ENCODE data around the gene RAD51. TPM values are rescaled to one million over a fixed set of nuclear protein-coding genes. Genes with fewer than 3 reads are reported as not detected.
A peak's percentile ranks its signal among the peaks of the same experiment; 100 is the strongest.

Gene RAD51
- total and polyA plus RNA-seq, 9 donors: 3.6 to 13.3 (median 10.0) TPM

DNA sequence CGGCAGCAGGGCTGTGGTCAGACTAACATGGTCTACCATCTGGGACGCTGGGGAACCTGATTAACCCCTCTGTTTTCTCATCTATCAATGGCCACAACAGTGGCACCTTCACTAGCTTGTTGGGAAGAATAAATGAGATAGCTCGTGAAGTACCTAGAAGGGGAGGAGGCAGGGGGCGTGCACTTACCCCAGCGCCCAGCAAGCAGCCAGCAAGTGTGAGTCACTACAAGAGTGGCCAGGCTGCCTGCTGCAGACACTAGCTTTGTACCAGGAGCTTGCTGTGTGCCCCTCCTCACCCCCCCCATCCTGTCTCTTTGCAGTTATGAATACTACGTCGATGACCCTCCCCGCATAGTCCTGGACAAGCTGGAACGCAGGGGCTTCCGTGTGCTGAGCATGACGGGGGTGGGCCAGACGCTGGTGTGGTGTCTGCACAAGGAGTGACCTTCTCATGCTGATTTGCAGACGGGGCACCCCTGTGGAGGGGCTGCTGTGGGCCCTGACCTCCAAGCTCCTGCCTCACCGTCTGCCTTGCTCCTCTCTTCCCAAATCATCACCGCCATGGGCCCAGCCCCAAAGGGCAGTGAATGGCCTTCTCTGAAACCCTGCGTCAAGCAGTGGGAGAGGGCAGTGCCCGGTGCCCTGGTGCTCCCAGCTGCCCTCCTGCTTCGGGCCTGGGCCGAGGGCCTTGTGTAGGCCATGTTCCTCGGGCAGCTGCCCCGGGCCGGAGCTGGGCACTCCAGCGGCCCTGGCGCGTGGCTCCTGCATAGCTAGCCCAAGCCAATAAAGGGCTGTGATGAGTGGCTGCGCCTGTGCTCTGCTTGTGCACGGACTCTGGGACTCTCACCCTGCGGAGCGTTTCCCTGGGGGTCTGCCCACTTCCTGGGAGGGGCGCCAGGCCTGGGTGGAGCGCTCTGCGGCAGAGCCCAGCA, 72.2 kb downstream of the RAD51 start:
- no peaks in the 10 kb centered on the region for H3K27me3 ChIP-seq (ENCODE audit: control insufficient read depth, insufficient read depth, low read length)
- H3K9me3 ChIP-seq (replicated peaks; ENCODE audit: control insufficient read depth, low read depth, low read length): no peaks in the 10 kb centered on the region
- DNase-seq: no peak
- H3K4me1 ChIP-seq (ENCODE audit: control insufficient read depth, insufficient read depth, low read length): peaks cover 57% of the 10 kb centered on the region
- H3K4me3 ChIP-seq (ENCODE audit: low read length): no peak overlapping the region
- peaks cover 18% of the 10 kb centered on the region for H3K36me3 ChIP-seq (ENCODE audit: control insufficient read depth, insufficient read depth, low read length)
- WGBS (ENCODE audit: insufficient coverage): 92% methylated on average over 22 of the region's 32 CpGs
- no peak overlapping the region for H3K27ac ChIP-seq (ENCODE audit: low read length)

DNA sequence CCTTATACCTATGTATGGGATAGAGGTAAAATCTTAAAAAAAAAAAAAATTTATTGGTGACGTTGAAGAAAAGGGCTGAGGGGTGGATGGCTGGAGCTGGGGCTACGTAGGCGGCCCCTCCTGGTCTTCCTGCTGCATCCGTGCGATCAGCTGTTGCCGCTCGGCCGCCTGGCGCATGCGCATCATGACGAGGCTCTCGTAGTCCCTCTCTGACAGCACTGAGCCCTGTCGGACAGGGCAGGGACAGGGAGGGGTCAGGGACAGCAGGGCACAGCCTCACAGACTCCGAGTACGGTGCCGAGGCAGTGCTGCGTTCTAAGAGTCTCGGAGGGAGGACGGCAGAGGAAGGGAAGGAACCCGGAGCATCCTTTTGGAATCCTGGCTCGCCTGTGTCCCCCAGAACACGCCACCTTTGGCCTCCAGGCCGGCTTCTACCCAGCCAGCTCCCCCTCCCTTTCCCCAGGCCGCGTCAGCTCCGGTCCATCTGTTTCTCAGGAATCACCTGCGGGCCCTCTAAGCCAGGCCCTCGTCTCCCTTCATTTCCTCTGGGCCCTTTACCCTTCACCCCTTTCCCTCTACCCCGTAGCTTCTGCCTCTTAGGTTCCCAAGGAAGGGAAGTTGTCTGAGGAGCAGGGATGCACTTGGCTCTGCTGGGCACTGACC, 73.0 kb downstream of the RAD51 start:
- peaks cover 24% of the 10 kb centered on the region for H3K36me3 ChIP-seq (ENCODE audit: control insufficient read depth, insufficient read depth, low read length)
- no peaks in the 10 kb centered on the region for H3K9me3 ChIP-seq (replicated peaks; ENCODE audit: control insufficient read depth, low read depth, low read length)
- no peaks in the 10 kb centered on the region for H3K27me3 ChIP-seq (ENCODE audit: control insufficient read depth, insufficient read depth, low read length)
- 90% methylated on average over 23 of the region's 29 CpGs for WGBS (ENCODE audit: insufficient coverage)
- peaks cover 52% of the 10 kb centered on the region for H3K4me1 ChIP-seq (ENCODE audit: control insufficient read depth, insufficient read depth, low read length)
- no peak overlapping the region for H3K27ac ChIP-seq (ENCODE audit: low read length)
- H3K4me3 ChIP-seq (ENCODE audit: low read length): no peak overlapping the region
- no peak for DNase-seq

DNA sequence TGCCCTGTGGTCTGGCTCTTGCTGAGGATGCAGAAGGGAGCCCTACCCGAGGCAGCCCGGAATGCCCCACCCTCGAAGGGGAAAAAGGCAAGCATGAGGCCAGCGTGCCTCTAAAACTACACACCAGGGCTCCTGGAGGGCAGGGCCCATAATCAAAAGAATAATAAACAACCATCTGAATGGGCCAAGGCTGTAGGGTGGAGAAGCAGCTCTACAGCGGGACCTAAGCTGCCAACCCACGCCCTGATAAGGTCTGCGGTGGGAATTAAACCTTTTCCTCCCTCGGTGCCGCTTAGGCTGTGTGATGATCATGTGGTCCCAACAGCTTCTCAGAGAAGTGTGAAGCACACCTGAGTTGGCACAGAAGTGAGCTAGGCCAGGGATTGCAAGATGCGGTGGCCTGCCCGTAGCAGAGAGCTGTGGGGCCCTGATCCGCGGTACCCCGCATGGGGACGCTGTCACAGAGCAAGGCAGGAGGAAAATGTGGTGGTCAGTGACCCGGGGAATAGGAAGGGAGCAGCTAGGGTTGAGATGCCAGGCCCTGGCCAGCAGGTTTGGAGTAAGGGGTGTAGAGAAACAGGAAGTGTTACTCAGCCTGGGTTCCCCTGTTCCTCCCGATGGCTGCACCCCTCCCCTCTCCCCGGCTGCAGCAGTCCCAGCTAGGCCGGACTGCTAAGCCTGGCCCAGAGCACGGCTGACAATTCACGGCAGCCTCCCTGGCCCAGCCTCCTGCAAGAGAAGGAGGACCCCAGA, 73.7 kb downstream of the RAD51 start:
- peaks cover 31% of the 10 kb centered on the region for H3K36me3 ChIP-seq (ENCODE audit: control insufficient read depth, insufficient read depth, low read length)
- H3K4me1 ChIP-seq (ENCODE audit: control insufficient read depth, insufficient read depth, low read length): peaks cover 45% of the 10 kb centered on the region
- 72% methylated on average over 20 of the region's 21 CpGs for WGBS (ENCODE audit: insufficient coverage)
- H3K4me3 ChIP-seq (ENCODE audit: low read length): no peak overlapping the region
- H3K27me3 ChIP-seq (ENCODE audit: control insufficient read depth, insufficient read depth, low read length): no peaks in the 10 kb centered on the region
- no peaks in the 10 kb centered on the region for H3K9me3 ChIP-seq (replicated peaks; ENCODE audit: control insufficient read depth, low read depth, low read length)
- H3K27ac ChIP-seq (ENCODE audit: low read length): peak overlapping the region; percentile 75
- DNase-seq: no peak

DNA sequence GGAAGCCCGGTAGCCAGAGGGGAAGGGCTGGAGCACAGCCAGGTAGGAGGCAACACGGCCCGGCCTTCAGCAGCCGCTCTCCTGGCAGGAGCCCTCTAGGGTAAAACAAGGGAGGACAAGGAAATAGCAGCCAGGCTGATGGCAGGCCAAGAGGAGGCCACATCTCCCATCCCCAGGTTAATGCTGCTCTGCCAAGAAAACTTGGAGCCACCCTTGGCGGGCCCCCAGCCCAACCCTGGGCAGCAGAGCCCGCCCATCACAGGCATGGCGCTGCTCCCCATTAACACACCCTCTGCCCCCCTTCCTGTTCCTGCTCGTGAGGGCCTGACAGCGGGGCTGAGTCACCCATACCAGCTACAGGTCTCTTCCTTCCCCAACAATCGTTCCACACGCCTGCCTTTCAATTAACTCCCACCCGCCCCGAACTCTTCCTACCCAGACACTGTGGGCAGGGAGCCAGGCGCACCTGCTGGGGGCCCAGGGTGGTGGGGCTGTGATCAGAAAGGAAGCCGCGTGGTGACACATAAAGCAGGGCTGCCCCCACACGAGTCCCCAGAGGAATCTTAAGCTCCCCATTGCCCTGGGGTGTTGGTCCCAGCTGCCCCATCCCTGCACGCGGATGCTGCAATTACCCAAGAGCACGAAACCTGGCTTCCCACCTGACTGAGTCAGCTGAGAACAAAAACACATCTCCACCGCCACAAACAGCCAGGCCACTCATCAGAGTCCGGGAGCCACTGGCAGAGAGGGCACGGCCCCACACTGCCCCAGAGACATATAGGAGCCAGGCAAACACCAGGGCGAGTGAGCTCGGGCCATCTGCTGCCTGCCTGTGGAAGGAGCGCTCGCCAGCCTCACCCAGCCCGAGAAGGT, 74.5 kb downstream of the RAD51 start, which contains the start of gene C15orf62:
C15orf62 (plus strand) TSS at position 707 of the 873 bp plus-strand sequence. CDS start 516 bp downstream, outside the sequence.
- H3K27ac ChIP-seq (ENCODE audit: low read length): peak within 1 kb of the TSS; percentile 75
- no peak within 1 kb of the TSS for H3K4me3 ChIP-seq (ENCODE audit: low read length)
- peaks cover 39% of the 10 kb centered on the region for H3K36me3 ChIP-seq (ENCODE audit: control insufficient read depth, insufficient read depth, low read length)
- H3K9me3 ChIP-seq (replicated peaks; ENCODE audit: control insufficient read depth, low read depth, low read length): no peaks in the 10 kb centered on the region
- no peaks in the 10 kb centered on the region for H3K27me3 ChIP-seq (ENCODE audit: control insufficient read depth, insufficient read depth, low read length)
- H3K4me1 ChIP-seq (ENCODE audit: control insufficient read depth, insufficient read depth, low read length): peaks cover 37% of the 10 kb centered on the region
- WGBS (ENCODE audit: insufficient coverage): 47% methylated on average over 23 of the region's 28 CpGs
- DNase-seq: peak; percentile 48

DNA sequence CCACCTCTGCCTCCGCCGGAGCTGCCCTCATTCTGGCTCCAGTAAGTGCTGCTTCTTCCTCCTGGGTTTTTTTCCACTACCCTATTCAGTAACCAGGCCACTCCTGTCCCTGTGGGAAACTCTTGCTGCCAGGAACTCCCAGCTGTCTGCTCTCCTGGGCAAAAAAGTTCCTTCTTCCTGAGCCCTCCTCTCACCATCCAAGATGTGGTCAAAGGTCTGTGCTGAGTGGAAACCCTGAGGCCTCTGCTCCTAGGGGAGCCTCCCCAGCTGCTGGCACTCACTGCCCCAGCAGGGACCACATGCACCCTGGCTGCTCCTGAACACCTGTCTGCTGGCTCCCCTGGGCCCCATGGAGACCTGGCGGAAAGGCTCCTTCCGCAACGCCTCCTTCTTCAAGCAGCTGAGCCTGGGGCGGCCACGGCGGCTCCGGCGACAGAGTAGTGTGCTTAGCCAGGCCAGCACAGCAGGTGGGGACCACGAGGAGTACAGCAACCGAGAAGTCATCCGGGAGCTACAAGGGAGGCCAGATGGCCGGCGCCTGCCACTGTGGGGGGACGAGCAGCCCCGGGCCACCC, 75.3 kb downstream of the RAD51 start:
- Histone ChIP-seq H3K27me3 (ENCODE audit: control insufficient read depth, insufficient read depth, low read length) (no peaks in the 10 kb centered on the region), H3K9me3 (replicated peaks; ENCODE audit: control insufficient read depth, low read depth, low read length) (no peaks in the 10 kb centered on the region), H3K27ac (ENCODE audit: low read length) (peak overlapping the region; percentile 75), H3K4me3 (ENCODE audit: low read length) (no peak overlapping the region), H3K36me3 (ENCODE audit: control insufficient read depth, insufficient read depth, low read length) (peaks cover 46% of the 10 kb centered on the region), H3K4me1 (ENCODE audit: control insufficient read depth, insufficient read depth, low read length) (peaks cover 33% of the 10 kb centered on the region)
- peak; percentile 48 for DNase-seq
- 51% methylated on average over 17 of the region's 17 CpGs for WGBS (ENCODE audit: insufficient coverage)

DNA sequence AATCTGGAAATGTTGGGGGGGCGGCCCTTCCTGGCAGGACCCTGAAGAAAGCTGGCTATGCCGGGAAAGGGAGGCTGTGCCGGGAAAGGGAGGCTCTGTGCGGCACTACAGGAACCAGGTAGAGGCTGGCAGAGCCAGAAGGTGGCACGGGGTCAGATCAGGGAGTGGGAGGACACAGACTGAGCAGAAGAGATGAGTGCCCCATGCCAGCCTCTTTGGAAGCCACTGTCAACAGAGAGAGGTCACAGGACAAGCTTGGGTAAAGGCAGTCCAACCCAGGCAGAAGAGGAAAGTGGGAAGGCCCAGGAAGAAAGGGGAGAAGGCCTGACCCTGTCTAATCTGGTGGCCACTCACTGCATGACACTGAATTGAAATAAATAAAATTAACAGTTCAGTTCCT, 76.3 kb downstream of the RAD51 start:
- 90% methylated on average over 5 of the region's 5 CpGs for WGBS (ENCODE audit: insufficient coverage)
- no peak for DNase-seq
- Histone ChIP-seq H3K27me3 (ENCODE audit: control insufficient read depth, insufficient read depth, low read length) (no peaks in the 10 kb centered on the region), H3K36me3 (ENCODE audit: control insufficient read depth, insufficient read depth, low read length) (peaks cover 56% of the 10 kb centered on the region), H3K4me3 (ENCODE audit: low read length) (no peak overlapping the region), H3K9me3 (replicated peaks; ENCODE audit: control insufficient read depth, low read depth, low read length) (no peaks in the 10 kb centered on the region), H3K4me1 (ENCODE audit: control insufficient read depth, insufficient read depth, low read length) (peaks cover 29% of the 10 kb centered on the region), H3K27ac (ENCODE audit: low read length) (no peak overlapping the region)

DNA sequence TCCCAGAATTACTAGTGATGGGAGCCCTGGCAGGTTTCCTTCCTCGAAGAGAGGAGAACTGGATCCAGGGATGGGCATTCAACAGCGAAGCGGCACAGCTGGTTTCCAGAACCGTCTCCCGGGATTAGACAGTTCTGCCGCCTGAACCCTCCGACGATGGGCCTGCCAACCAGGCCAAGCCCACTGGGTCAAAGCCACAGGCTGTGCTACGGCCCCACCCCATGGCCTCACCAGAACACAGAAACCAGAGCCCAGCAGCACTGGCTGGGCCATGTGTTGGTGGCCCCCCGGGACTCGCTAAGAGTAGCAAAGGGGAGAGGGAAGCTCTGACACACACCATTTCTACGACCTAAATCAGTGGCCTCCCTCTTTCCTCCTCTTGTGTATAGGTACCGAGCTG, 77.0 kb downstream of the RAD51 start:
- no peak overlapping the region for H3K27ac ChIP-seq (ENCODE audit: low read length)
- H3K9me3 ChIP-seq (replicated peaks; ENCODE audit: control insufficient read depth, low read depth, low read length): no peaks in the 10 kb centered on the region
- peaks cover 63% of the 10 kb centered on the region for H3K36me3 ChIP-seq (ENCODE audit: control insufficient read depth, insufficient read depth, low read length)
- no peak for DNase-seq
- peaks cover 29% of the 10 kb centered on the region for H3K4me1 ChIP-seq (ENCODE audit: control insufficient read depth, insufficient read depth, low read length)
- no peaks in the 10 kb centered on the region for H3K27me3 ChIP-seq (ENCODE audit: control insufficient read depth, insufficient read depth, low read length)
- 76% methylated on average over 9 of the region's 13 CpGs for WGBS (ENCODE audit: insufficient coverage)
- H3K4me3 ChIP-seq (ENCODE audit: low read length): no peak overlapping the region

DNA sequence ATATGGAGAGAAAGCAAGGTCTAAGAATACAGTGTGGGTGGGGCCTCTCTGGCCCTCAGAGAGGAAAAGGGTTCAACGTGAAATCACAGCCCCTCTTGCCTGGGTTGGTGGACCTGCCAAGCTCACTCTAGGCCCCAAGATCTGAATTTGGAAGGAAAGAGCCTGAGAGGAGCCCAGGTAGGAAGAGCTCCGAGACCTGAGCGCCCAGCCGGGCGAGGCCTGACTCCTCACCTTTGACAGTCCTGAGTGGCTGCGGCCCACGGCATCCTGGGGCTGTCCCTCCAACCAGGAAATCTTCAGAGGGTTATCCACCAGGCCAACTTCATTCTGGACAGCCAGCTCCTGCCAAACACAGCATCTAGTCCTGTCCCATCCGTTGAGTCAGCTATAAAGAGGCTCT, 78.5 kb downstream of the RAD51 start:
- Histone ChIP-seq H3K9me3 (replicated peaks; ENCODE audit: control insufficient read depth, low read depth, low read length) (no peaks in the 10 kb centered on the region), H3K4me3 (ENCODE audit: low read length) (no peak overlapping the region), H3K36me3 (ENCODE audit: control insufficient read depth, insufficient read depth, low read length) (peaks cover 57% of the 10 kb centered on the region), H3K27ac (ENCODE audit: low read length) (no peak overlapping the region), H3K27me3 (ENCODE audit: control insufficient read depth, insufficient read depth, low read length) (no peaks in the 10 kb centered on the region), H3K4me1 (ENCODE audit: control insufficient read depth, insufficient read depth, low read length) (peaks cover 27% of the 10 kb centered on the region)
- WGBS (ENCODE audit: insufficient coverage): 87% methylated on average over 7 of the region's 8 CpGs
- no peak for DNase-seq

DNA sequence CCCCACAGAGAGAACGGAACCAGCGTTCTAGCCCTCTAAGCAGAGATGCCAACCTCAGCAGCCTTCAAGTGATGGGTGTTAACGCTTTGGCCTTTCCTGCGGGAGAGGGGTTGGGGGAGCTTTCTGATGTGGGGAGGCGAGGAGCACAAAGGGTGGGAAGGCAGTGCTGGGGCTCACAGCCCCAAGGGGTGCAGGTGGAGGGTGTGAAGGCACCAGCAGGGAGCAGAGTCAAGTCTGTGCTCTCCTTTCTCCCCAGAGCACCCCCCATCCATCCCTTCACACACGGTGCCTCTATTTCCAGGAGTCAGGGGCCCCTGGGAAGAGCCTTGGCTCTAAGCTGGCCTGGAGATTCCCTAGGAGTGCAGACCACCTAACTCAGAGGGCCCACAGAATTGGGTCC, 78.9 kb downstream of the RAD51 start:
- no peak for DNase-seq
- H3K27ac ChIP-seq (ENCODE audit: low read length): no peak overlapping the region
- peaks cover 23% of the 10 kb centered on the region for H3K4me1 ChIP-seq (ENCODE audit: control insufficient read depth, insufficient read depth, low read length)
- H3K9me3 ChIP-seq (replicated peaks; ENCODE audit: control insufficient read depth, low read depth, low read length): no peaks in the 10 kb centered on the region
- no peak overlapping the region for H3K4me3 ChIP-seq (ENCODE audit: low read length)
- 70% methylated on average over 1 of the region's 6 CpGs for WGBS (ENCODE audit: insufficient coverage)
- H3K36me3 ChIP-seq (ENCODE audit: control insufficient read depth, insufficient read depth, low read length): peaks cover 61% of the 10 kb centered on the region
- H3K27me3 ChIP-seq (ENCODE audit: control insufficient read depth, insufficient read depth, low read length): no peaks in the 10 kb centered on the region

Data from muscle of leg (tissue), 11 donors.